MM.1S (cell line): ENCODE measurements around the gene KDM4B.

Source experiments
- DNase-seq: peaks from one replicate; pipeline ENCODE4 v3.0.0-alpha.2; 2015
- H2AFZ ChIP-seq: fragments of 300-600 bp; sonication (generic); 2 replicates; pipeline ENCODE4 v1.6.0; 2016; ENCODE audit warnings: antibody characterized with exemption, low read length
- H3F3A ChIP-seq: fragments of 300-600 bp; sonication (generic); 2 replicates; pipeline ENCODE4 v1.6.1; 2016; ENCODE audit warnings: mild to moderate bottlenecking, antibody characterized with exemption, low read length, moderate library complexity, mixed read lengths; ENCODE audit not compliant: insufficient read depth
- H3K27ac ChIP-seq: fragments of 300-600 bp; sonication (generic); 2 replicates; pipeline ENCODE4 v1.5.1; 2016; ENCODE audit warnings: mild to moderate bottlenecking, low read length
- H3K27me3 ChIP-seq: fragments of 300-600 bp; sonication (generic); replicated peaks from 2 replicates; pipeline ENCODE4 v1.6.0; 2016; ENCODE audit warnings: low read length; ENCODE audit not compliant: insufficient read depth
- H3K36me3 ChIP-seq: fragments of 300-600 bp; sonication (generic); replicated peaks from 2 replicates; pipeline ENCODE4 v1.6.1; 2016; ENCODE audit warnings: mild to moderate bottlenecking, low read length, mixed read lengths; ENCODE audit not compliant: insufficient read depth
- H3K4me1 ChIP-seq: fragments of 300-600 bp; sonication (generic); 2 replicates; pipeline ENCODE4 v1.6.1; 2016; ENCODE audit warnings: low read length, mixed read lengths
- H3K4me2 ChIP-seq: fragments of 300-600 bp; sonication (generic); 2 replicates; pipeline ENCODE4 v1.6.0; 2016; ENCODE audit warnings: low read depth, low read length
- H3K4me3 ChIP-seq: fragments of 300-600 bp; sonication (generic); 2 replicates; pipeline ENCODE4 v1.5.1; 2016; ENCODE audit warnings: low read length, mixed read lengths
- H3K79me2 ChIP-seq: fragments of 300-600 bp; sonication (generic); 2 replicates; pipeline ENCODE4 v1.6.1; 2016; ENCODE audit warnings: mixed run types, low read length, mixed read lengths
- H3K9ac ChIP-seq: fragments of 300-600 bp; sonication (generic); 2 replicates; pipeline ENCODE4 v1.6.1; 2016; ENCODE audit warnings: low read length, mixed read lengths
- H3K9me2 ChIP-seq: fragments of 300-600 bp; sonication (generic); replicated peaks from 2 replicates; pipeline ENCODE4 v1.6.1; 2016; ENCODE audit warnings: mild to moderate bottlenecking, low read length, mixed read lengths; ENCODE audit not compliant: insufficient read depth
- H3K9me3 ChIP-seq: fragments of 300-600 bp; sonication (generic); replicated peaks from 2 replicates; pipeline ENCODE4 v1.6.1; 2016; ENCODE audit warnings: mild to moderate bottlenecking, low read length, mixed read lengths; ENCODE audit not compliant: insufficient read depth
- H4K20me1 ChIP-seq: fragments of 300-600 bp; sonication (generic); 2 replicates; pipeline ENCODE4 v1.6.1; 2016; ENCODE audit warnings: mild to moderate bottlenecking, low read length, moderate library complexity, mixed read lengths; ENCODE audit not compliant: insufficient read depth
- EZH2 ChIP-seq: fragments of 300-600 bp; sonication (generic); optimal IDR thresholded peaks from 2 replicates; pipeline ENCODE3; 2017; ENCODE audit warnings: low read depth, mild to moderate bottlenecking, antibody characterized with exemption, low read length, mixed read lengths
- EZH2phosphoT487 ChIP-seq: fragments of 300-600 bp; sonication (generic); IDR thresholded peaks from 2 replicates; pipeline ENCODE4 v1.6.1; 2018; ENCODE audit warnings: antibody characterized with exemption, low read length
- TF ChIP-seq, protein P1 (sequence below): fragments of 300-600 bp; sonication (generic); IDR thresholded peaks from 2 replicates; pipeline ENCODE4 v1.5.1; 2016; ENCODE audit warnings: antibody characterized with exemption, low read length, mixed read lengths

The KDM4B gene

GRCh38 chr19:5150902-5151741 is 182.2 kb downstream of the KDM4B start:
- no peak overlapping the region for H3K4me2 ChIP-seq
- H3K27ac ChIP-seq = no peak overlapping the region
- H3K79me2 ChIP-seq = no peaks in the 10 kb centered on the region
- H3K9me3 ChIP-seq = no peaks in the 10 kb centered on the region
- H3K27me3 ChIP-seq = no peaks in the 10 kb centered on the region
- no peaks in the 10 kb centered on the region for H3K36me3 ChIP-seq
- DNase-seq = no peak
- H3K9me2 ChIP-seq = no peaks in the 10 kb centered on the region
- no peaks in the 10 kb centered on the region for H3K4me1 ChIP-seq
- H3K4me3 ChIP-seq = no peak overlapping the region
- H2AFZ ChIP-seq = no peak overlapping the region
- H4K20me1 ChIP-seq = no peaks in the 10 kb centered on the region
- H3K9ac ChIP-seq = no peak overlapping the region
- no peaks in the 10 kb centered on the region for H3F3A ChIP-seq
- TF ChIP-seq, protein P1, sequence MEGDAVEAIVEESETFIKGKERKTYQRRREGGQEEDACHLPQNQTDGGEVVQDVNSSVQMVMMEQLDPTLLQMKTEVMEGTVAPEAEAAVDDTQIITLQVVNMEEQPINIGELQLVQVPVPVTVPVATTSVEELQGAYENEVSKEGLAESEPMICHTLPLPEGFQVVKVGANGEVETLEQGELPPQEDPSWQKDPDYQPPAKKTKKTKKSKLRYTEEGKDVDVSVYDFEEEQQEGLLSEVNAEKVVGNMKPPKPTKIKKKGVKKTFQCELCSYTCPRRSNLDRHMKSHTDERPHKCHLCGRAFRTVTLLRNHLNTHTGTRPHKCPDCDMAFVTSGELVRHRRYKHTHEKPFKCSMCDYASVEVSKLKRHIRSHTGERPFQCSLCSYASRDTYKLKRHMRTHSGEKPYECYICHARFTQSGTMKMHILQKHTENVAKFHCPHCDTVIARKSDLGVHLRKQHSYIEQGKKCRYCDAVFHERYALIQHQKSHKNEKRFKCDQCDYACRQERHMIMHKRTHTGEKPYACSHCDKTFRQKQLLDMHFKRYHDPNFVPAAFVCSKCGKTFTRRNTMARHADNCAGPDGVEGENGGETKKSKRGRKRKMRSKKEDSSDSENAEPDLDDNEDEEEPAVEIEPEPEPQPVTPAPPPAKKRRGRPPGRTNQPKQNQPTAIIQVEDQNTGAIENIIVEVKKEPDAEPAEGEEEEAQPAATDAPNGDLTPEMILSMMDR = no peak
- TF ChIP-seq EZH2 (no peak), EZH2phosphoT487 (no peak)

GRCh38 chr19:5152013-5152763 is 183.3 kb downstream of the KDM4B start:
- Histone ChIP-seq H2AFZ (no peak overlapping the region), H3K4me2 (no peak overlapping the region), H3K9me2 (no peaks in the 10 kb centered on the region), H3K36me3 (no peaks in the 10 kb centered on the region), H3K9me3 (no peaks in the 10 kb centered on the region), H3K27ac (no peak overlapping the region), H3K79me2 (no peaks in the 10 kb centered on the region), H3K27me3 (no peaks in the 10 kb centered on the region), H4K20me1 (no peaks in the 10 kb centered on the region), H3F3A (no peaks in the 10 kb centered on the region), H3K4me3 (no peak overlapping the region), H3K4me1 (no peaks in the 10 kb centered on the region), H3K9ac (no peak overlapping the region)
- no peak for DNase-seq
- no peak for TF ChIP-seq EZH2
- TF ChIP-seq, protein P1 = no peak
- TF ChIP-seq EZH2phosphoT487 = no peak

- TF ChIP-seq, protein P1 = no peak
- TF ChIP-seq EZH2 (no peak), EZH2phosphoT487 (no peak)
- Histone ChIP-seq H3F3A (no peaks in the 10 kb centered on the region), H3K27ac (no peak overlapping the region), H2AFZ (no peak overlapping the region), H3K4me2 (no peak overlapping the region), H3K9ac (no peak overlapping the region), H3K4me1 (no peaks in the 10 kb centered on the region), H3K4me3 (no peak overlapping the region), H4K20me1 (no peaks in the 10 kb centered on the region), H3K27me3 (no peaks in the 10 kb centered on the region), H3K9me2 (no peaks in the 10 kb centered on the region), H3K36me3 (no peaks in the 10 kb centered on the region), H3K9me3 (no peaks in the 10 kb centered on the region), H3K79me2 (no peaks in the 10 kb centered on the region)
- no peak for DNase-seq
Observed at GRCh38 chr19:5152767-5153532, 184.0 kb downstream of the KDM4B start.
